H1 (cell line): ENCODE measurements around the gene ZNF789. TPM values are rescaled to one million over a fixed set of nuclear protein-coding genes. Genes with fewer than 3 reads are reported as not detected.
A peak's percentile ranks its signal among the peaks of the same experiment; 100 is the strongest.

ENCODE experiments used
- CTCF ChIA-PET: fragments of 300-600 bp; sonication (Branson Sonifier 250); formaldehyde crosslinking; loops from one replicate; lab custom pipeline; 2021; ENCODE audit not compliant: partially characterized antibody; lab: Charles Lee
- POLR2A ChIA-PET: fragments of 300-600 bp; sonication (Branson Sonifier 250); formaldehyde crosslinking; loops from one replicate; lab custom pipeline; 2021; ENCODE audit warnings: inconsistent platforms; ENCODE audit not compliant: partially characterized antibody; lab: Charles Lee
- DNase-seq, 2 experiments: peaks; one replicate each; pipeline versions ENCODE4 v3.0.0 to v3.0.0-alpha.2; 2010 to 2022; ENCODE audit warnings: low spot score in 2 of 2, low read depth in 1 of 2, mixed read lengths in 1 of 2
- FAIRE-seq: peaks from 2 replicates; lab custom pipeline; 2011; peaks lifted over from hg19 to GRCh38; lab: Jason Lieb, UNC
- H2AFZ ChIP-seq: 2 replicates; pipeline ENCODE4 v1.8.1; 2012; ENCODE audit warnings: low read length, inconsistent platforms
- H2AK5ac ChIP-seq: 2 replicates; pipeline ENCODE4 v1.6.1; 2013; ENCODE audit warnings: low read depth, low read length
- H2BK120ac ChIP-seq: replicated peaks from 2 replicates; pipeline ENCODE3; 2013; ENCODE audit warnings: low read depth, low read length, inconsistent platforms
- H2BK12ac ChIP-seq: 2 replicates; pipeline ENCODE4 v1.6.1; 2013; ENCODE audit warnings: low read depth, low read length
- H2BK15ac ChIP-seq: 2 replicates; pipeline ENCODE4 v1.6.1; 2013; ENCODE audit warnings: low read length
- H2BK20ac ChIP-seq: 2 replicates; pipeline ENCODE4 v1.6.1; 2013; ENCODE audit warnings: low read length
- H2BK5ac ChIP-seq: 2 replicates; pipeline ENCODE4 v1.6.1; 2013; ENCODE audit warnings: low read depth, low read length
- H3K14ac ChIP-seq: 2 replicates; pipeline ENCODE4 v1.6.1; 2013; ENCODE audit warnings: inconsistent platforms; ENCODE audit not compliant: insufficient read length
- H3K18ac ChIP-seq: 2 replicates; pipeline ENCODE4 v1.6.1; 2013; ENCODE audit warnings: low read length; ENCODE audit errors: extremely low read depth
- H3K23ac ChIP-seq: 2 replicates; pipeline ENCODE4 v1.6.1; 2013; ENCODE audit warnings: inconsistent platforms; ENCODE audit not compliant: insufficient read length
- H3K23me2 ChIP-seq: 2 replicates; pipeline ENCODE4 v1.6.1; 2013; ENCODE audit warnings: low read depth, low read length
- H3K27ac ChIP-seq: 2 replicates; pipeline ENCODE4 v1.6.1; 2011; ENCODE audit warnings: low read depth, low read length, inconsistent platforms
- H3K27me3 ChIP-seq, 4 experiments: replicated peaks in 1 of 4; 1 replicate in 1 of 4; 2 replicates in 3 of 4; pipeline versions ENCODE4 v1.6.1 to v1.8.1; 2011 to 2013; ENCODE audit warnings: low read length in 3 of 4, mild to moderate bottlenecking in 3 of 4, inconsistent platforms in 2 of 4, mixed read lengths in 2 of 4, moderate library complexity in 1 of 4; ENCODE audit not compliant: control insufficient read depth in 3 of 4, insufficient read depth in 3 of 4; ENCODE audit errors: extremely low read depth in 1 of 4
- H3K36me3 ChIP-seq, 4 experiments: 2 replicates each; pipeline versions ENCODE4 v1.6.1 to v1.8.1; 2011 to 2013; ENCODE audit warnings: mild to moderate bottlenecking in 4 of 4, low read length in 3 of 4, moderate library complexity in 2 of 4, control low read depth in 1 of 4, inconsistent platforms in 1 of 4; ENCODE audit not compliant: insufficient read depth in 4 of 4, control insufficient read depth in 2 of 4
- H3K4ac ChIP-seq: replicated peaks from 2 replicates; pipeline ENCODE3; 2013; ENCODE audit warnings: low read length, low read depth, mixed read lengths, inconsistent platforms; ENCODE audit not compliant: insufficient read length
- H3K4me1 ChIP-seq, 4 experiments: replicated peaks in 1 of 4; 1 replicate in 1 of 4; 2 replicates in 3 of 4; pipeline versions ENCODE4 v1.6.1 to v1.8.1; 2011 to 2013; ENCODE audit warnings: low read length in 3 of 4, inconsistent platforms in 2 of 4, mixed read lengths in 1 of 4; ENCODE audit not compliant: insufficient read depth in 4 of 4, control insufficient read depth in 3 of 4
- H3K4me2 ChIP-seq, 2 experiments: 2 replicates each; pipeline versions ENCODE4 v1.6.1 to v1.8.1; 2011 to 2013; ENCODE audit warnings: low read depth in 2 of 2, low read length in 2 of 2, control low read depth in 1 of 2, inconsistent platforms in 1 of 2, mild to moderate bottlenecking in 1 of 2; ENCODE audit not compliant: insufficient read depth in 1 of 2
- H3K4me3 ChIP-seq, 4 experiments: fragments of 200-600, 300-600 bp in 1 of 4; sonication (generic), shearing (Covaris generic), sonication (Bioruptor Twin) in 1 of 4; 2 replicates each; pipeline versions ENCODE4 v1.5.1 to v1.8.1; 2011 to 2016; ENCODE audit warnings: low read length in 4 of 4, low read depth in 3 of 4, control low read depth in 2 of 4, inconsistent platforms in 2 of 4, mild to moderate bottlenecking in 2 of 4, mixed read lengths in 1 of 4, moderate library complexity in 1 of 4; ENCODE audit not compliant: insufficient read depth in 2 of 4; ENCODE audit errors: extremely low read depth in 1 of 4
- H3K56ac ChIP-seq: replicated peaks from 2 replicates; pipeline ENCODE3; 2013; ENCODE audit warnings: low read depth, mild to moderate bottlenecking, mixed read lengths, low read length, inconsistent platforms; ENCODE audit not compliant: insufficient read length
- H3K79me1 ChIP-seq: 2 replicates; pipeline ENCODE4 v1.6.1; 2013; ENCODE audit warnings: low read depth, low read length, control low read depth
- H3K79me2 ChIP-seq, 2 experiments: 2 replicates each; pipeline versions ENCODE4 v1.6.1 to v1.8.1; 2012 to 2013; ENCODE audit warnings: low read length in 2 of 2, mild to moderate bottlenecking in 2 of 2, inconsistent platforms in 1 of 2; ENCODE audit not compliant: insufficient read depth in 2 of 2, control insufficient read depth in 1 of 2
- H3K9ac ChIP-seq, 4 experiments: replicated peaks in 1 of 4; 1 replicate in 1 of 4; 2 replicates in 3 of 4; pipeline versions ENCODE4 v1.6.1 to v1.8.1; 2011 to 2013; ENCODE audit warnings: low read depth in 3 of 4, low read length in 3 of 4, control low read depth in 2 of 4, mild to moderate bottlenecking in 2 of 4, moderate library complexity in 2 of 4, inconsistent platforms in 1 of 4; ENCODE audit errors: extremely low read depth in 1 of 4
- H3K9me3 ChIP-seq, 2 experiments: 2 replicates each; pipeline versions ENCODE4 v1.6.1 to v1.8.1; 2012 to 2013; ENCODE audit warnings: mild to moderate bottlenecking in 2 of 2, moderate library complexity in 2 of 2, control low read depth in 1 of 2, inconsistent platforms in 1 of 2, low read depth in 1 of 2, low read length in 1 of 2, mixed read lengths in 1 of 2; ENCODE audit not compliant: insufficient read depth in 2 of 2
- H4K20me1 ChIP-seq, 2 experiments: replicated peaks in 1 of 2; 2 replicates each; pipeline versions ENCODE3 to v1.8.1; 2011 to 2013; ENCODE audit warnings: inconsistent platforms in 2 of 2, low read length in 2 of 2, mild to moderate bottlenecking in 1 of 2; ENCODE audit not compliant: insufficient read depth in 2 of 2, control insufficient read depth in 1 of 2
- H4K5ac ChIP-seq: 2 replicates; pipeline ENCODE4 v1.6.1; 2013; ENCODE audit warnings: low read length, low read depth, mixed read lengths, inconsistent platforms; ENCODE audit not compliant: insufficient read length
- H4K8ac ChIP-seq: 2 replicates; pipeline ENCODE4 v1.8.0; 2013; ENCODE audit warnings: mild to moderate bottlenecking, moderate library complexity, low read length, inconsistent platforms; ENCODE audit not compliant: insufficient read depth; ENCODE audit errors: extremely low read depth
- H4K91ac ChIP-seq: replicated peaks from 2 replicates; pipeline ENCODE3; 2013; ENCODE audit warnings: low read length, mixed read lengths, inconsistent platforms; ENCODE audit not compliant: insufficient read length
- ATF3 ChIP-seq: IDR thresholded peaks from 2 replicates; pipeline ENCODE4 v1.6.1; 2011; ENCODE audit warnings: low read depth, mild to moderate bottlenecking, low read length; ENCODE audit not compliant: insufficient read depth
- BCL11A ChIP-seq, 2 experiments: IDR thresholded peaks; one replicate each; pipeline ENCODE4 v1.6.1; 2011; ENCODE audit warnings: low read depth in 2 of 2, low read length in 2 of 2, mild to moderate bottlenecking in 2 of 2
- CREB1 ChIP-seq: IDR thresholded peaks from 2 replicates; pipeline ENCODE4 v1.6.1; 2012; ENCODE audit warnings: inconsistent platforms
- HDAC2 ChIP-seq, 2 experiments: fragments of 300-600 bp in 1 of 2; sonication (generic) in 1 of 2; IDR thresholded peaks; 2 replicates each; pipeline ENCODE4 v1.6.1; 2011 to 2012; ENCODE audit warnings: low read depth in 2 of 2, low read length in 2 of 2, mild to moderate bottlenecking in 2 of 2, moderate library complexity in 2 of 2, borderline replicate concordance in 1 of 2, inconsistent platforms in 1 of 2
- PHF8 ChIP-seq: fragments of 200-600 bp; sonication (generic); conservative IDR thresholded peaks from 2 replicates; pipeline ENCODE4 v1.7.1; 2012; ENCODE audit warnings: low read depth, mild to moderate bottlenecking, inconsistent platforms, low read length, moderate library complexity
- RAD21 ChIP-seq, 2 experiments: IDR thresholded peaks in 1 of 2; conservative IDR thresholded peaks in 1 of 2; 2 replicates each; pipeline ENCODE4 v1.6.1; 2011; ENCODE audit warnings: low read depth in 2 of 2, low read length in 2 of 2, improper control_type of control experiment in 1 of 2, inconsistent platforms in 1 of 2, mild to moderate bottlenecking in 1 of 2, moderate library complexity in 1 of 2
- RNF2 ChIP-seq: fragments of 200-900, 300-1000 bp; sonication (generic); IDR thresholded peaks from 2 replicates; pipeline ENCODE4 v1.7.1; 2016; ENCODE audit warnings: borderline replicate concordance, low read depth, mild to moderate bottlenecking, antibody characterized with exemption, low read length; ENCODE audit not compliant: poor library complexity, severe bottlenecking; ENCODE audit errors: missing control alignments
- RXRA ChIP-seq: IDR thresholded peaks from 2 replicates; pipeline ENCODE4 v1.6.1; 2011; ENCODE audit warnings: low read depth, mild to moderate bottlenecking, low read length, moderate library complexity; ENCODE audit not compliant: insufficient read depth
- SIN3A ChIP-seq, 2 experiments: IDR thresholded peaks in 1 of 2; conservative IDR thresholded peaks in 1 of 2; 2 replicates each; pipeline ENCODE4 v1.6.1; 2011 to 2012; ENCODE audit warnings: low read length in 2 of 2, improper control_type of control experiment in 1 of 2, low read depth in 1 of 2, mild to moderate bottlenecking in 1 of 2
- ZNF274 ChIP-seq: IDR thresholded peaks from 2 replicates; pipeline ENCODE4 v1.7.0; 2012; ENCODE audit warnings: low read length, borderline replicate concordance; ENCODE audit errors: extremely low read depth
- WGBS, 2 experiments: shearing (Covaris generic) in 1 of 2; methylation state at CpG; one replicate each; pipeline versions ENCODE4 v1.1.6 to v1.1.7; 2013 to 2015; ENCODE audit warnings: low lambda C conversion rate in 2 of 2, mixed read lengths in 2 of 2, inconsistent platforms in 1 of 2, low coverage in 1 of 2, missing lambda C conversion rate in 1 of 2; ENCODE audit not compliant: insufficient replicate concordance in 2 of 2, insufficient coverage in 1 of 2, insufficient read length in 1 of 2; ENCODE audit errors: extremely low coverage in 1 of 2, missing lambda C conversion rate in 1 of 2; 5-methylcytosine and 5-hydroxymethylcytosine counted together
- polyA plus RNA-seq, 7 experiments: library from polyadenylated mRNA; depleted of rRNA in 3 of 7; stranded (reverse) in 5 of 7; unstranded in 2 of 7; fragments of >200 nt in 5 of 7; fragments of 200-250 nt in 2 of 7; gene quantifications; 1 replicate in 5 of 7; 2 replicates in 1 of 7; 4 replicates in 1 of 7; pipeline versions ENCODE4 v1.2.1 to v1.2.3, GENCODE V29; 2011 to 2013; ENCODE audit warnings: missing spikeins in 2 of 7, mixed read lengths in 2 of 7
- total RNA-seq: library from RNA; stranded (reverse); fragmentation: NEBNext Ultra II Directional; extraction: Animal tissue kit (Norgen Biotek cat#: 25700); gene quantifications from 2 replicates; pipeline ENCODE4 v1.2.1, GENCODE V29; 2021

The ZNF789 gene
- total and polyA plus RNA-seq, 2 of the 8 experiments (the other 6 are each of a cell fraction or from before 2014, with no cell fraction given): 11.4 to 12.5 TPM

- WGBS, 2 experiments: 29% methylated on average over 9 of the region's 9 CpGs; no CpG with 5 or more reads in 1 of the 2 experiments
- peak overlapping the region; percentile 87 for H4K91ac ChIP-seq
- peak overlapping the region; percentile 84 for H2AK5ac ChIP-seq
- H2AFZ ChIP-seq: peak overlapping the region; percentile 86
- H4K5ac ChIP-seq: peak overlapping the region; percentile 92
- peaks cover 23 to 52% of the 10 kb centered on the region in 2 experiments for H3K79me2 ChIP-seq
- peaks cover 4 to 9% of the 10 kb centered on the region in 2 experiments for H4K20me1 ChIP-seq
- no peak overlapping the region; the same call in 1 of the 2 replicates for H2BK15ac ChIP-seq
- no peak overlapping the region for H2BK20ac ChIP-seq
- peak overlapping the region; percentile 98 for H2BK5ac ChIP-seq
- DNase-seq (no peak), FAIRE-seq (no peak)
- 0 out of 2 replicates have a peak, but pooled peaks cover 7% of the 10 kb centered on the region for H3K23me2 ChIP-seq
- H3K4me2 ChIP-seq: peak overlapping the region; percentile 91 to 98
- POLR2A ChIA-PET: interaction anchor here (0.6 to 10.7 kb wide), 16 partner anchors 8 to 1844 kb away, joined by 3 to 100 read pairs (median 6); partner anchors contain the start of genes BUD31, CPSF4, PDAP1 and ZKSCAN5
- H3K27ac ChIP-seq: peak overlapping the region; percentile 98
- H3K14ac ChIP-seq: no peak overlapping the region
- peak overlapping the region; percentile 55 for H3K4ac ChIP-seq
- H3K4me1 ChIP-seq: peaks cover 0 to 2% (median 0%) of the 10 kb centered on the region in 4 experiments; a peak in 1 of 7 replicates
- H3K23ac ChIP-seq: no peak overlapping the region
- H2BK120ac ChIP-seq: no peak overlapping the region
- H3K79me1 ChIP-seq: peaks cover 19% of the 10 kb centered on the region
- H3K18ac ChIP-seq: no peak overlapping the region
- peaks cover 2 to 12% (median 9%) of the 10 kb centered on the region in 4 experiments; a peak in 6 of 8 replicates for H3K36me3 ChIP-seq
- peak overlapping the region; percentile 85 for H3K56ac ChIP-seq
- no peaks in the 10 kb centered on the region for H3K9me3 ChIP-seq
- H3K4me3 ChIP-seq: peak overlapping the region; percentile 92 to 99 (median 97)
- peak overlapping the region; percentile 86 to 99 (median 99) for H3K9ac ChIP-seq
- H4K8ac ChIP-seq: peak overlapping the region; percentile 99; the same call in 1 of the 2 replicates
- no peaks in the 10 kb centered on the region for H3K27me3 ChIP-seq
- H2BK12ac ChIP-seq: peak overlapping the region; percentile 51; the same call in 1 of the 2 replicates
- CTCF ChIA-PET: interaction anchor here (0.8 to 1.6 kb wide), 3 partner anchors 9 to 43 kb away, joined by 3 read pairs; no protein-coding TSS in a partner anchor
- TF ChIP-seq CREB1 (no peak), HDAC2 (IDR thresholded peaks at IDR 0.05; ENCODE audit: borderline replicate concordance in 1 of 2, low read depth in 2 of 2, low read length in 2 of 2) (no peak), ZNF274 (no peak), RNF2 (no peak), PHF8 (no peak), BCL11A (IDR thresholded peaks at IDR 0.05; ENCODE audit: low read depth in 2 of 2, low read length in 2 of 2) (no peak), ATF3 (no peak), SIN3A (conservative IDR thresholded peaks at IDR 0.05 in 1 of 2, IDR thresholded peaks at IDR 0.05 in 1 of 2; ENCODE audit: low read depth in 1 of 2, low read length in 2 of 2) (no peak), RXRA (no peak), RAD21 (IDR thresholded peaks at IDR 0.05 in 1 of 2, conservative IDR thresholded peaks at IDR 0.05 in 1 of 2; ENCODE audit: low read depth in 2 of 2, low read length in 2 of 2) (no peak)
These were observed 7.3 kb upstream of the ZNF789 start for GRCh38 chr7:99465421-99465768.
